ENCODE measurements around the gene AK2. TPM values are rescaled to one million over a fixed set of nuclear protein-coding genes. Genes with fewer than 3 reads are reported as not detected.

AK2 gene
- total and polyA plus RNA-seq, 10 of the 15 experiments (the other 5 are each of a cell fraction or from before 2014, with no cell fraction given) = 52.3 to 500 (median 278) TPM

DNA sequence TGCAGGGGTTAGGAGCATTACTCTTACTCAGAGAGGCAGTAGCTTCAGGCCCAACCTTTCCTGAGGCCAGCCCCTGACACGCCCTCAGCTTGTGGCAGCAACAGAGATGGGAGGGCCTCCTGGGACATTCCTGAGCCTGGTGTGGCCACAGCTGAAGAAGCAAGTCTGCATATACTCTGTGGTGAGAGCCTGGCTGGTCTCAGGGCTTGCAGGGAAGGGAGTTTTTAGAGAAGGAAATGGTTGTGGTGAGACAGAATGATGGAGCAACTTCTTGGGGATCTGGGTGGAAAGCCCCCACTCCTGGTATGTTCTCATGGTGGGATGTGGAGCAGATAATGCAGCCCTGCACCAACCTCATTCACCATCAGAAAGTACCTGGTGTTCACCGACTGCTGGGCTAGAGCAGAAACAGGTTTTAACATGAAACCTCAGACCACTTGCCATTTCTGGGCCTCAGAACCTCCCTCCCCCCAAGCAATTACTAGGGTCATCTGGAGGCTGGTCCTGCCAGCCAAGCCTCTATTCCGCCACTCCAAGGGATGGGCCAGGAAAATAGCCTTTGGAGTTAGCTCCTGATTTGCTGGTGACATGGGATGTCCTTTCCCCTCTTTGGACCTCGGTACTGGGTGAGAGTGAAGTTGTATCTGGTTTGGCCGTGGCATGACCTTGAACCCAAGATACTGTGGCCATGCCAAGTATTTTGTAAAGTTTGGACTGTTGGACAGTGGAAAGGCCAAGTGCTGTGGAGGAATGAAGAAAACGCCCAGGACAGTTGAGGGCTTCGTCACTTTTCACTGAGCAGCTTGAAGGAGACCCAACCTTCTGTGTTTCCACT lies 44.0 kb downstream of the AK2 start (continued):
- no peak for TF ChIP-seq ZZZ3 (IDR thresholded peaks at IDR 0.05; ENCODE audit: control insufficient read depth, insufficient read length, low read depth)
- no peak for TF ChIP-seq TARDBP (IDR thresholded peaks at IDR 0.05; ENCODE audit: borderline replicate concordance)
- TF ChIP-seq SMAD5 (IDR thresholded peaks at IDR 0.05; ENCODE audit: low read depth) = no peak
- TF ChIP-seq, protein P1, sequence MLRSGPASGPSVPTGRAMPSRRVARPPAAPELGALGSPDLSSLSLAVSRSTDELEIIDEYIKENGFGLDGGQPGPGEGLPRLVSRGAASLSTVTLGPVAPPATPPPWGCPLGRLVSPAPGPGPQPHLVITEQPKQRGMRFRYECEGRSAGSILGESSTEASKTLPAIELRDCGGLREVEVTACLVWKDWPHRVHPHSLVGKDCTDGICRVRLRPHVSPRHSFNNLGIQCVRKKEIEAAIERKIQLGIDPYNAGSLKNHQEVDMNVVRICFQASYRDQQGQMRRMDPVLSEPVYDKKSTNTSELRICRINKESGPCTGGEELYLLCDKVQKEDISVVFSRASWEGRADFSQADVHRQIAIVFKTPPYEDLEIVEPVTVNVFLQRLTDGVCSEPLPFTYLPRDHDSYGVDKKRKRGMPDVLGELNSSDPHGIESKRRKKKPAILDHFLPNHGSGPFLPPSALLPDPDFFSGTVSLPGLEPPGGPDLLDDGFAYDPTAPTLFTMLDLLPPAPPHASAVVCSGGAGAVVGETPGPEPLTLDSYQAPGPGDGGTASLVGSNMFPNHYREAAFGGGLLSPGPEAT (IDR thresholded peaks at IDR 0.05; ENCODE audit: low read depth) = peak; percentile 99
- peak; percentile 94 for TF ChIP-seq MEF2B (IDR thresholded peaks at IDR 0.05; ENCODE audit: partially characterized antibody, poor library complexity, severe bottlenecking)
- TF ChIP-seq, protein P2, sequence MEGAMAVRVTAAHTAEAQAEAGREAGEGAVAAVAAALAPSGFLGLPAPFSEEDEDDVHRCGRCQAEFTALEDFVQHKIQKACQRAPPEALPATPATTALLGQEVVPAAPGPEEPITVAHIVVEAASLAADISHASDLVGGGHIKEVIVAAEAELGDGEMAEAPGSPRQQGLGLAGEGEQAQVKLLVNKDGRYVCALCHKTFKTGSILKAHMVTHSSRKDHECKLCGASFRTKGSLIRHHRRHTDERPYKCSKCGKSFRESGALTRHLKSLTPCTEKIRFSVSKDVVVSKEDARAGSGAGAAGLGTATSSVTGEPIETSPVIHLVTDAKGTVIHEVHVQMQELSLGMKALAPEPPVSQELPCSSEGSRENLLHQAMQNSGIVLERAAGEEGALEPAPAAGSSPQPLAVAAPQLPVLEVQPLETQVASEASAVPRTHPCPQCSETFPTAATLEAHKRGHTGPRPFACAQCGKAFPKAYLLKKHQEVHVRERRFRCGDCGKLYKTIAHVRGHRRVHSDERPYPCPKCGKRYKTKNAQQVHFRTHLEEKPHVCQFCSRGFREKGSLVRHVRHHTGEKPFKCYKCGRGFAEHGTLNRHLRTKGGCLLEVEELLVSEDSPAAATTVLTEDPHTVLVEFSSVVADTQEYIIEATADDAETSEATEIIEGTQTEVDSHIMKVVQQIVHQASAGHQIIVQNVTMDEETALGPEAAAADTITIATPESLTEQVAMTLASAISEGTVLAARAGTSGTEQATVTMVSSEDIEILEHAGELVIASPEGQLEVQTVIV (IDR thresholded peaks at IDR 0.05; ENCODE audit: borderline replicate concordance, partially characterized antibody) = no peak
- TF ChIP-seq CREB1 (IDR thresholded peaks at IDR 0.05; ENCODE audit: low read depth) = peak; percentile 37; the same call in 1 of the 2 replicates
- TF ChIP-seq, protein P3, sequence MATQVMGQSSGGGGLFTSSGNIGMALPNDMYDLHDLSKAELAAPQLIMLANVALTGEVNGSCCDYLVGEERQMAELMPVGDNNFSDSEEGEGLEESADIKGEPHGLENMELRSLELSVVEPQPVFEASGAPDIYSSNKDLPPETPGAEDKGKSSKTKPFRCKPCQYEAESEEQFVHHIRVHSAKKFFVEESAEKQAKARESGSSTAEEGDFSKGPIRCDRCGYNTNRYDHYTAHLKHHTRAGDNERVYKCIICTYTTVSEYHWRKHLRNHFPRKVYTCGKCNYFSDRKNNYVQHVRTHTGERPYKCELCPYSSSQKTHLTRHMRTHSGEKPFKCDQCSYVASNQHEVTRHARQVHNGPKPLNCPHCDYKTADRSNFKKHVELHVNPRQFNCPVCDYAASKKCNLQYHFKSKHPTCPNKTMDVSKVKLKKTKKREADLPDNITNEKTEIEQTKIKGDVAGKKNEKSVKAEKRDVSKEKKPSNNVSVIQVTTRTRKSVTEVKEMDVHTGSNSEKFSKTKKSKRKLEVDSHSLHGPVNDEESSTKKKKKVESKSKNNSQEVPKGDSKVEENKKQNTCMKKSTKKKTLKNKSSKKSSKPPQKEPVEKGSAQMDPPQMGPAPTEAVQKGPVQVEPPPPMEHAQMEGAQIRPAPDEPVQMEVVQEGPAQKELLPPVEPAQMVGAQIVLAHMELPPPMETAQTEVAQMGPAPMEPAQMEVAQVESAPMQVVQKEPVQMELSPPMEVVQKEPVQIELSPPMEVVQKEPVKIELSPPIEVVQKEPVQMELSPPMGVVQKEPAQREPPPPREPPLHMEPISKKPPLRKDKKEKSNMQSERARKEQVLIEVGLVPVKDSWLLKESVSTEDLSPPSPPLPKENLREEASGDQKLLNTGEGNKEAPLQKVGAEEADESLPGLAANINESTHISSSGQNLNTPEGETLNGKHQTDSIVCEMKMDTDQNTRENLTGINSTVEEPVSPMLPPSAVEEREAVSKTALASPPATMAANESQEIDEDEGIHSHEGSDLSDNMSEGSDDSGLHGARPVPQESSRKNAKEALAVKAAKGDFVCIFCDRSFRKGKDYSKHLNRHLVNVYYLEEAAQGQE (IDR thresholded peaks at IDR 0.05; ENCODE audit: low read depth, low read length) = no peak
- TF ChIP-seq SMARCA5 (IDR thresholded peaks at IDR 0.05) = peak; percentile 92
- TF ChIP-seq PML (IDR thresholded peaks at IDR 0.05; ENCODE audit: low read length) = peak; percentile 54; the same call in 1 of the 2 replicates
- no peak for TF ChIP-seq YY1 (IDR thresholded peaks at IDR 0.05; ENCODE audit: low read depth, low read length)
- no peak for TF ChIP-seq POLR2AphosphoS2 (IDR thresholded peaks at IDR 0.05; ENCODE audit: low read depth, low read length)
- TF ChIP-seq, protein P4, sequence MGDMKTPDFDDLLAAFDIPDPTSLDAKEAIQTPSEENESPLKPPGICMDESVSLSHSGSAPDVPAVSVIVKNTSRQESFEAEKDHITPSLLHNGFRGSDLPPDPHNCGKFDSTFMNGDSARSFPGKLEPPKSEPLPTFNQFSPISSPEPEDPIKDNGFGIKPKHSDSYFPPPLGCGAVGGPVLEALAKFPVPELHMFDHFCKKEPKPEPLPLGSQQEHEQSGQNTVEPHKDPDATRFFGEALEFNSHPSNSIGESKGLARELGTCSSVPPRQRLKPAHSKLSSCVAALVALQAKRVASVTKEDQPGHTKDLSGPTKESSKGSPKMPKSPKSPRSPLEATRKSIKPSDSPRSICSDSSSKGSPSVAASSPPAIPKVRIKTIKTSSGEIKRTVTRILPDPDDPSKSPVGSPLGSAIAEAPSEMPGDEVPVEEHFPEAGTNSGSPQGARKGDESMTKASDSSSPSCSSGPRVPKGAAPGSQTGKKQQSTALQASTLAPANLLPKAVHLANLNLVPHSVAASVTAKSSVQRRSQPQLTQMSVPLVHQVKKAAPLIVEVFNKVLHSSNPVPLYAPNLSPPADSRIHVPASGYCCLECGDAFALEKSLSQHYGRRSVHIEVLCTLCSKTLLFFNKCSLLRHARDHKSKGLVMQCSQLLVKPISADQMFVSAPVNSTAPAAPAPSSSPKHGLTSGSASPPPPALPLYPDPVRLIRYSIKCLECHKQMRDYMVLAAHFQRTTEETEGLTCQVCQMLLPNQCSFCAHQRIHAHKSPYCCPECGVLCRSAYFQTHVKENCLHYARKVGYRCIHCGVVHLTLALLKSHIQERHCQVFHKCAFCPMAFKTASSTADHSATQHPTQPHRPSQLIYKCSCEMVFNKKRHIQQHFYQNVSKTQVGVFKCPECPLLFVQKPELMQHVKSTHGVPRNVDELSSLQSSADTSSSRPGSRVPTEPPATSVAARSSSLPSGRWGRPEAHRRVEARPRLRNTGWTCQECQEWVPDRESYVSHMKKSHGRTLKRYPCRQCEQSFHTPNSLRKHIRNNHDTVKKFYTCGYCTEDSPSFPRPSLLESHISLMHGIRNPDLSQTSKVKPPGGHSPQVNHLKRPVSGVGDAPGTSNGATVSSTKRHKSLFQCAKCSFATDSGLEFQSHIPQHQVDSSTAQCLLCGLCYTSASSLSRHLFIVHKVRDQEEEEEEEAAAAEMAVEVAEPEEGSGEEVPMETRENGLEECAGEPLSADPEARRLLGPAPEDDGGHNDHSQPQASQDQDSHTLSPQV (IDR thresholded peaks at IDR 0.05) = no peak
- no peak for TF ChIP-seq KAT2A (conservative IDR thresholded peaks at IDR 0.05; ENCODE audit: control insufficient read depth, low read depth, low read length)
- no peak for TF ChIP-seq EZH2 (IDR thresholded peaks at IDR 0.05; ENCODE audit: borderline replicate concordance, control insufficient read depth, low read depth, low read length)
- no peak for TF ChIP-seq RFX5 (IDR thresholded peaks at IDR 0.05; ENCODE audit: low read depth, low read length)
- TF ChIP-seq SIN3A (IDR thresholded peaks at IDR 0.05; ENCODE audit: low read depth, low read length) = no peak
- peak; percentile 49 for TF ChIP-seq SP1 (IDR thresholded peaks at IDR 0.05; ENCODE audit: low read depth, low read length)
